ENCODE data around the gene AGXT2. TPM values are rescaled to one million over a fixed set of nuclear protein-coding genes. Genes with fewer than 3 reads are reported as not detected.

The AGXT2 gene
- total and polyA plus RNA-seq, 2 of the 13 experiments (the other 11 are each of a cell fraction or from before 2014, with no cell fraction given): 0.04 to 0.13 TPM

DNA sequence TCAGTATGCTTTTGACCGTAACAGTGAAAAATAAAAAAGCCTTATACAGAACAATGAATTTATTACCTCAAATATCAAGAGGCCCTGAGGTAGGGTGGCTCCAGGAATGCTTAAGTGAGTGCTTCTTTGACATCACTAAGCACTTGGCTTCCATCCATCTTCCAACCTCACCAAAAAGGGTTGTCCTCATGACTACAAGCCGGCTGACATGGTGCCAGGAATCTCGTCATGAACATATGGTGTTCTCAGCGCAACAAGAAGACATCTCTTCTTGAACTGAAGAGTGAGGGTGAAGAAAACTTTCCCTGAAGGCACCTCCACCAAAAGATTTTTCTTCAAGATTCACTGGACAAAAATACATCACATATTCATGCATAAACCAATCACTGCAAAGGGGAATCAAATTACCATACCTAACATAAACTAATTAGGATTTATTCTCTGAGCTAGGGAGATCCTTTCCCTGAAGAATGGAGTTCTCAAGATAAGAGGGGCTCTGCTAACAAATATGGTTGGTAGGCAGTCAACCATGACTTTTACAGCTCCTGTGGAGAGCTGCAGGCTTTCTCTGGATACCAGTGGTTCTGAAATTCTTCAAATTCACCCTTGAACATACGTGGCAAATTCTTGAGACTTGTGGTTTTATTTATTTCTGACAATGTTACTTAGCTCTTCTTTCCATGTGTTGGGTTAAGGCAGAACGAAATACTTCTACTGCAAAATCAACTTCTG is 49.5 kb downstream of the AGXT2 start (continued):
- TF ChIP-seq, protein P1, sequence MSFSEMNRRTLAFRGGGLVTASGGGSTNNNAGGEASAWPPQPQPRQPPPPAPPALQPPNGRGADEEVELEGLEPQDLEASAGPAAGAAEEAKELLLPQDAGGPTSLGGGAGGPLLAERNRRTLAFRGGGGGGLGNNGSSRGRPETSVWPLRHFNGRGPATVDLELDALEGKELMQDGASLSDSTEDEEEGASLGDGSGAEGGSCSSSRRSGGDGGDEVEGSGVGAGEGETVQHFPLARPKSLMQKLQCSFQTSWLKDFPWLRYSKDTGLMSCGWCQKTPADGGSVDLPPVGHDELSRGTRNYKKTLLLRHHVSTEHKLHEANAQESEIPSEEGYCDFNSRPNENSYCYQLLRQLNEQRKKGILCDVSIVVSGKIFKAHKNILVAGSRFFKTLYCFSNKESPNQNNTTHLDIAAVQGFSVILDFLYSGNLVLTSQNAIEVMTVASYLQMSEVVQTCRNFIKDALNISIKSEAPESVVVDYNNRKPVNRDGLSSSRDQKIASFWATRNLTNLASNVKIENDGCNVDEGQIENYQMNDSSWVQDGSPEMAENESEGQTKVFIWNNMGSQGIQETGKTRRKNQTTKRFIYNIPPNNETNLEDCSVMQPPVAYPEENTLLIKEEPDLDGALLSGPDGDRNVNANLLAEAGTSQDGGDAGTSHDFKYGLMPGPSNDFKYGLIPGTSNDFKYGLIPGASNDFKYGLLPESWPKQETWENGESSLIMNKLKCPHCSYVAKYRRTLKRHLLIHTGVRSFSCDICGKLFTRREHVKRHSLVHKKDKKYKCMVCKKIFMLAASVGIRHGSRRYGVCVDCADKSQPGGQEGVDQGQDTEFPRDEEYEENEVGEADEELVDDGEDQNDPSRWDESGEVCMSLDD (CRISPR knock-in tag; IDR thresholded peaks at IDR 0.05; ENCODE audit: borderline replicate concordance): no peak
- TF ChIP-seq, protein P2, sequence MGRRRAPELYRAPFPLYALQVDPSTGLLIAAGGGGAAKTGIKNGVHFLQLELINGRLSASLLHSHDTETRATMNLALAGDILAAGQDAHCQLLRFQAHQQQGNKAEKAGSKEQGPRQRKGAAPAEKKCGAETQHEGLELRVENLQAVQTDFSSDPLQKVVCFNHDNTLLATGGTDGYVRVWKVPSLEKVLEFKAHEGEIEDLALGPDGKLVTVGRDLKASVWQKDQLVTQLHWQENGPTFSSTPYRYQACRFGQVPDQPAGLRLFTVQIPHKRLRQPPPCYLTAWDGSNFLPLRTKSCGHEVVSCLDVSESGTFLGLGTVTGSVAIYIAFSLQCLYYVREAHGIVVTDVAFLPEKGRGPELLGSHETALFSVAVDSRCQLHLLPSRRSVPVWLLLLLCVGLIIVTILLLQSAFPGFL (CRISPR knock-in tag; IDR thresholded peaks at IDR 0.05): no peak
- TF ChIP-seq, protein P3, sequence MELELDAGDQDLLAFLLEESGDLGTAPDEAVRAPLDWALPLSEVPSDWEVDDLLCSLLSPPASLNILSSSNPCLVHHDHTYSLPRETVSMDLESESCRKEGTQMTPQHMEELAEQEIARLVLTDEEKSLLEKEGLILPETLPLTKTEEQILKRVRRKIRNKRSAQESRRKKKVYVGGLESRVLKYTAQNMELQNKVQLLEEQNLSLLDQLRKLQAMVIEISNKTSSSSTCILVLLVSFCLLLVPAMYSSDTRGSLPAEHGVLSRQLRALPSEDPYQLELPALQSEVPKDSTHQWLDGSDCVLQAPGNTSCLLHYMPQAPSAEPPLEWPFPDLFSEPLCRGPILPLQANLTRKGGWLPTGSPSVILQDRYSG (CRISPR knock-in tag; IDR thresholded peaks at IDR 0.05): no peak
- TF ChIP-seq KAT2B (IDR thresholded peaks at IDR 0.05; ENCODE audit: borderline replicate concordance, low read depth, low read length) (no peak), ZNF768 (CRISPR knock-in tag; IDR thresholded peaks at IDR 0.05) (no peak), SATB2 (CRISPR knock-in tag; IDR thresholded peaks at IDR 0.05) (no peak)
- TF ChIP-seq, protein P4, sequence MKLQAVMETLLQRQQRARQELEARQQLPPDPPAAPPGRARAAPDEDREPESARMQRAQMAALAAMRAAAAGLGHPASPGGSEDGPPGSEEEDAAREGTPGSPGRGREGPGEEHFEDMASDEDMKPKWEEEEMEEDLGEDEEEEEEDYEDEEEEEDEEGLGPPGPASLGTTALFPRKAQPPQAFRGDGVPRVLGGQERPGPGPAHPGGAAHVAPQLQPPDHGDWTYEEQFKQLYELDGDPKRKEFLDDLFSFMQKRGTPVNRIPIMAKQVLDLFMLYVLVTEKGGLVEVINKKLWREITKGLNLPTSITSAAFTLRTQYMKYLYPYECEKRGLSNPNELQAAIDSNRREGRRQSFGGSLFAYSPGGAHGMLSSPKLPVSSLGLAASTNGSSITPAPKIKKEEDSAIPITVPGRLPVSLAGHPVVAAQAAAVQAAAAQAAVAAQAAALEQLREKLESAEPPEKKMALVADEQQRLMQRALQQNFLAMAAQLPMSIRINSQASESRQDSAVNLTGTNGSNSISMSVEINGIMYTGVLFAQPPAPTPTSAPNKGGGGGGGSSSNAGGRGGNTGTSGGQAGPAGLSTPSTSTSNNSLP (IDR thresholded peaks at IDR 0.05; ENCODE audit: low read depth, low read length): no peak
